Inflammatory macrophage (primary cell): ENCODE results near the gene CFAP99.

Experiments
- DNase-seq, 2 donors: peaks; one replicate each; pipeline ENCODE4 v3.0.0-alpha.2; 2020 to 2022

The CFAP99 gene

GRCh38 chr4:2511645-2512131 is 92.9 kb downstream of the CFAP99 start:
- DNase-seq, result no peak
